NCI-H2196 treated with DMSO at 0.1 percent for 48 hours (cell line): Measurements from ENCODE around the gene MYH15.

Experiments used
- DNase-seq: peaks from one replicate; lab custom pipeline; 2025; ENCODE audit not compliant: unreplicated experiment; lab: John Stamatoyannopoulos, UW

MYH15 gene

GRCh38 chr3:108416111-108416869 lies 94.1 kb downstream of the MYH15 start:
- DNase-seq: no peak

- DNase-seq: no peak
Measured at GRCh38 chr3:108415661-108416060, 94.7 kb downstream of the MYH15 start.

- DNase-seq: no peak
Measured at GRCh38 chr3:108414007-108414406, 96.4 kb downstream of the MYH15 start.

- no peak for DNase-seq
Measured at GRCh38 chr3:108412121-108412750, 98.2 kb downstream of the MYH15 start.

- DNase-seq: no peak
Measured at GRCh38 chr3:108410531-108410984, 99.8 kb downstream of the MYH15 start.

GRCh38 chr3:108409800-108410178 lies 100.6 kb downstream of the MYH15 start:
- no peak for DNase-seq

GRCh38 chr3:108408883-108409799 lies 101.3 kb downstream of the MYH15 start:
- DNase-seq: no peak

- no peak for DNase-seq
Measured at GRCh38 chr3:108407886-108408285, 102.5 kb downstream of the MYH15 start.

GRCh38 chr3:108406661-108407206 lies 103.7 kb downstream of the MYH15 start:
- peak; percentile 66 for DNase-seq

- DNase-seq: no peak
Measured at GRCh38 chr3:108406063-108406660, 104.2 kb downstream of the MYH15 start.

- no peak for DNase-seq
Measured at GRCh38 chr3:108404368-108404767, 106.0 kb downstream of the MYH15 start.

GRCh38 chr3:108403686-108404345 lies 106.6 kb downstream of the MYH15 start:
- DNase-seq: no peak

GRCh38 chr3:108403198-108403597 lies 107.2 kb downstream of the MYH15 start:
- DNase-seq: no peak

GRCh38 chr3:108401836-108402235 lies 108.6 kb downstream of the MYH15 start:
- no peak for DNase-seq

- DNase-seq: no peak
Measured at GRCh38 chr3:108398510-108398909, 111.9 kb downstream of the MYH15 start.

- no peak for DNase-seq
Measured at GRCh38 chr3:108396336-108396735, 114.1 kb downstream of the MYH15 start.

GRCh38 chr3:108394563-108394962 lies 115.8 kb downstream of the MYH15 start:
- no peak for DNase-seq

- DNase-seq: no peak
Measured at GRCh38 chr3:108394016-108394415, 116.4 kb downstream of the MYH15 start.

- no peak for DNase-seq
Measured at GRCh38 chr3:108393128-108393900, 117.1 kb downstream of the MYH15 start.
